Osteoblast (primary cell): ENCODE results near the gene SCEL. TPM values are rescaled to one million over a fixed set of nuclear protein-coding genes. Genes with fewer than 3 reads are reported as not detected.

Experiments
- DNase-seq: peaks from one replicate; pipeline ENCODE4 v3.0.0; 2011; ENCODE audit warnings: low spot score, mixed read lengths; ENCODE audit not compliant: insufficient read length; ENCODE audit errors: missing footprints
- H2AFZ ChIP-seq: 2 replicates; pipeline ENCODE4 v1.6.0; 2011; ENCODE audit warnings: mild to moderate bottlenecking, low read length
- H3K27ac ChIP-seq: 2 replicates; pipeline ENCODE4 v1.5.1; 2011; ENCODE audit warnings: mild to moderate bottlenecking, low read depth, low read length, moderate library complexity
- H3K27me3 ChIP-seq: 2 replicates; pipeline ENCODE4 v1.6.0; 2012; ENCODE audit warnings: mild to moderate bottlenecking, control low read depth, inconsistent platforms, low read length, moderate library complexity; ENCODE audit not compliant: insufficient read depth
- H3K36me3 ChIP-seq: 2 replicates; pipeline ENCODE4 v1.5.1; 2011; ENCODE audit warnings: mild to moderate bottlenecking, low read length, control low read depth, moderate library complexity; ENCODE audit not compliant: insufficient read depth
- H3K4me1 ChIP-seq: 2 replicates; pipeline ENCODE4 v1.5.1; 2011; ENCODE audit warnings: mild to moderate bottlenecking, low read length, control low read depth, moderate library complexity; ENCODE audit not compliant: insufficient read depth
- H3K4me2 ChIP-seq: 2 replicates; pipeline ENCODE4 v1.6.0; 2011; ENCODE audit warnings: mild to moderate bottlenecking, low read length; ENCODE audit not compliant: insufficient read depth
- H3K4me3 ChIP-seq: fragments of 200-600 bp; sonication (generic); 3 replicates; pipeline ENCODE4 v1.5.1; 2012; ENCODE audit warnings: mild to moderate bottlenecking, low read length, inconsistent platforms; ENCODE audit not compliant: insufficient read depth
- H3K79me2 ChIP-seq: 2 replicates; pipeline ENCODE4 v1.6.0; 2012; ENCODE audit warnings: mild to moderate bottlenecking, low read length, control low read depth, inconsistent platforms; ENCODE audit not compliant: insufficient read depth
- H3K9me3 ChIP-seq: 2 replicates; pipeline ENCODE4 v1.5.1; 2011; ENCODE audit warnings: low read depth, low read length, control low read depth
- H4K20me1 ChIP-seq: 2 replicates; pipeline ENCODE4 v1.6.0; 2012; ENCODE audit warnings: mild to moderate bottlenecking, low read length, control low read depth; ENCODE audit not compliant: insufficient read depth
- CTCF ChIP-seq: IDR thresholded peaks from 2 replicates; pipeline ENCODE4 v1.5.1; 2011; ENCODE audit warnings: mild to moderate bottlenecking, low read depth, low read length, moderate library complexity; ENCODE audit errors: extremely low read depth
- total RNA-seq: library from RNA; depleted of rRNA; stranded (reverse); fragments of >200 nt; gene quantifications from 2 replicates; pipeline ENCODE4 v1.2.3, GENCODE V29; 2012

SCEL gene
- total RNA-seq, 1 donor: not detected

- H4K20me1 ChIP-seq: no peaks in the 10 kb centered on the region
- H3K4me2 ChIP-seq: no peak overlapping the region
- no peak for DNase-seq
- no peaks in the 10 kb centered on the region for H3K36me3 ChIP-seq
- no peaks in the 10 kb centered on the region for H3K9me3 ChIP-seq
- H3K79me2 ChIP-seq: no peaks in the 10 kb centered on the region
- H3K27ac ChIP-seq: no peak overlapping the region
- no peak for TF ChIP-seq CTCF
- no peak overlapping the region for H2AFZ ChIP-seq
- H3K27me3 ChIP-seq: no peaks in the 10 kb centered on the region
- H3K4me3 ChIP-seq: no peak overlapping the region
- no peaks in the 10 kb centered on the region for H3K4me1 ChIP-seq
These were observed 45.2 kb downstream of the SCEL start for GRCh38 chr13:77580748-77581147.

- no peaks in the 10 kb centered on the region for H3K27me3 ChIP-seq
- no peak overlapping the region for H3K27ac ChIP-seq
- no peak overlapping the region for H3K4me3 ChIP-seq
- no peak for TF ChIP-seq CTCF
- no peaks in the 10 kb centered on the region for H3K79me2 ChIP-seq
- no peaks in the 10 kb centered on the region for H3K9me3 ChIP-seq
- H2AFZ ChIP-seq: no peak overlapping the region
- no peak overlapping the region for H3K4me2 ChIP-seq
- H3K4me1 ChIP-seq: no peaks in the 10 kb centered on the region
- no peak for DNase-seq
- H3K36me3 ChIP-seq: no peaks in the 10 kb centered on the region
- H4K20me1 ChIP-seq: no peaks in the 10 kb centered on the region
These were observed 48.1 kb downstream of the SCEL start for GRCh38 chr13:77583581-77583980.

GRCh38 chr13:77584106-77584505 is 48.6 kb downstream of the SCEL start:
- Histone ChIP-seq H3K9me3 (no peaks in the 10 kb centered on the region), H3K36me3 (no peaks in the 10 kb centered on the region), H3K4me1 (no peaks in the 10 kb centered on the region), H4K20me1 (no peaks in the 10 kb centered on the region), H2AFZ (no peak overlapping the region), H3K27me3 (no peaks in the 10 kb centered on the region), H3K79me2 (no peaks in the 10 kb centered on the region), H3K27ac (no peak overlapping the region), H3K4me3 (no peak overlapping the region), H3K4me2 (no peak overlapping the region)
- no peak for DNase-seq
- TF ChIP-seq CTCF: no peak

GRCh38 chr13:77595166-77595810 is 59.8 kb downstream of the SCEL start:
- no peaks in the 10 kb centered on the region for H4K20me1 ChIP-seq
- no peak overlapping the region for H3K4me2 ChIP-seq
- no peak overlapping the region for H3K4me3 ChIP-seq
- H3K4me1 ChIP-seq: no peaks in the 10 kb centered on the region
- DNase-seq: no peak
- H3K27ac ChIP-seq: no peak overlapping the region
- no peaks in the 10 kb centered on the region for H3K36me3 ChIP-seq
- no peaks in the 10 kb centered on the region for H3K79me2 ChIP-seq
- TF ChIP-seq CTCF: no peak
- no peaks in the 10 kb centered on the region for H3K9me3 ChIP-seq
- H2AFZ ChIP-seq: no peak overlapping the region
- no peaks in the 10 kb centered on the region for H3K27me3 ChIP-seq
